ENCODE measurements around the gene AGBL2.
"Not testable (repeated sequence)": the region's sequence is repeated elsewhere in the genome, so short reads cannot be mapped to it uniquely, and the experiment has no call there.

Gene AGBL2

GRCh38 chr11:47711816-47712215, 3.4 kb downstream of the AGBL2 start:
- FAIRE-seq, result no peak
- no peak for TF ChIP-seq CTCF (IDR thresholded peaks at IDR 0.05; ENCODE audit: insufficient read depth, missing control alignments)
- no peak for DNase-seq (ENCODE audit: insufficient read length, low spot score)

GRCh38 chr11:47711225-47711624, 3.9 kb downstream of the AGBL2 start:
- no peak for TF ChIP-seq CTCF (IDR thresholded peaks at IDR 0.05; ENCODE audit: insufficient read depth, missing control alignments)
- DNase-seq (ENCODE audit: insufficient read length, low spot score) (no peak), FAIRE-seq (no peak)

- FAIRE-seq; DNase-seq (ENCODE audit: insufficient read length, low spot score): not testable (repeated sequence)
Observed at GRCh38 chr11:47707275-47707786, 7.8 kb downstream of the AGBL2 start.

GRCh38 chr11:47705721-47706120, 9.4 kb downstream of the AGBL2 start:
- no peak for FAIRE-seq
- TF ChIP-seq CTCF (IDR thresholded peaks at IDR 0.05; ENCODE audit: insufficient read depth, missing control alignments), result no peak

GRCh38 chr11:47691979-47692378, 23.2 kb downstream of the AGBL2 start:
- TF ChIP-seq CTCF (IDR thresholded peaks at IDR 0.05; ENCODE audit: insufficient read depth, missing control alignments), result no peak
- no peak for FAIRE-seq
- no peak for DNase-seq (ENCODE audit: insufficient read length, low spot score)

More at GRCh38 chr11:47705721-47706120, 9.4 kb downstream of the AGBL2 start:
- no peak for DNase-seq (ENCODE audit: insufficient read length, low spot score)

- FAIRE-seq (no peak), DNase-seq (ENCODE audit: insufficient read length, low spot score) (no peak)
- no peak for TF ChIP-seq CTCF (IDR thresholded peaks at IDR 0.05; ENCODE audit: insufficient read depth, missing control alignments)
Observed at GRCh38 chr11:47689480-47689879, 25.7 kb downstream of the AGBL2 start.

GRCh38 chr11:47688991-47689390, 26.2 kb downstream of the AGBL2 start:
- FAIRE-seq (no peak), DNase-seq (ENCODE audit: insufficient read length, low spot score) (no peak)
- no peak for TF ChIP-seq CTCF (IDR thresholded peaks at IDR 0.05; ENCODE audit: insufficient read depth, missing control alignments)

GRCh38 chr11:47688111-47688510, 27.1 kb downstream of the AGBL2 start:
- no peak for TF ChIP-seq CTCF (IDR thresholded peaks at IDR 0.05; ENCODE audit: insufficient read depth, missing control alignments)
- DNase-seq (ENCODE audit: insufficient read length, low spot score), result no peak
- FAIRE-seq, result no peak

- FAIRE-seq; DNase-seq (ENCODE audit: insufficient read length, low spot score): not testable (repeated sequence)
Observed at GRCh38 chr11:47686704-47687103, 28.5 kb downstream of the AGBL2 start.
